DND-41 (cell line): Measurements from ENCODE around the gene PRAMEF12.

Experiments
- ATAC-seq: fragments of 200-7000 bp; cut with Tn5 transposase; 3 replicates; pipeline ENCODE4 v1.9.1; 2021; ENCODE audit warnings: low read depth; ENCODE audit not compliant: insufficient read depth
- DNase-seq: peaks from one replicate; pipeline ENCODE4 v3.0.0-alpha.2; 2020
- H2AFZ ChIP-seq: 2 replicates; pipeline ENCODE4 v1.6.0; 2012; ENCODE audit warnings: low read depth, low read length
- H3K27ac ChIP-seq: 2 replicates; pipeline ENCODE4 v1.5.1; 2012; ENCODE audit warnings: low read length, inconsistent platforms
- H3K27me3 ChIP-seq: fragments of 200-600 bp; sonication (generic); 2 replicates; pipeline ENCODE4 v1.6.0; 2012; ENCODE audit warnings: low read length, mild to moderate bottlenecking, inconsistent platforms; ENCODE audit not compliant: insufficient read depth, poor library complexity
- H3K36me3 ChIP-seq: 2 replicates; pipeline ENCODE4 v1.5.1; 2012; ENCODE audit warnings: low read length, inconsistent platforms; ENCODE audit not compliant: insufficient read depth
- H3K4me1 ChIP-seq: 2 replicates; pipeline ENCODE4 v1.5.1; 2012; ENCODE audit warnings: mild to moderate bottlenecking, low read length; ENCODE audit not compliant: insufficient read depth
- H3K4me2 ChIP-seq: 2 replicates; pipeline ENCODE4 v1.6.0; 2012; ENCODE audit warnings: mild to moderate bottlenecking, moderate library complexity, low read length, inconsistent platforms; ENCODE audit not compliant: insufficient read depth
- H3K4me3 ChIP-seq, 2 experiments: fragments of 200-600 bp in 1 of 2; shearing (Covaris generic) in 1 of 2; 2 replicates each; pipeline ENCODE4 v1.5.1; 2012 to 2016; ENCODE audit warnings: inconsistent platforms in 2 of 2, low read length in 2 of 2, mild to moderate bottlenecking in 2 of 2, low read depth in 1 of 2, moderate library complexity in 1 of 2
- H3K79me2 ChIP-seq: 2 replicates; pipeline ENCODE4 v1.6.0; 2012; ENCODE audit warnings: low read length, inconsistent platforms; ENCODE audit not compliant: insufficient read depth
- H3K9ac ChIP-seq: 2 replicates; pipeline ENCODE4 v1.6.0; 2012; ENCODE audit warnings: low read depth, mild to moderate bottlenecking, inconsistent platforms, low read length, moderate library complexity
- H3K9me3 ChIP-seq: 2 replicates; pipeline ENCODE4 v1.5.1; 2012; ENCODE audit warnings: low read length, moderate library complexity, mild to moderate bottlenecking, inconsistent platforms; ENCODE audit not compliant: insufficient read depth, severe bottlenecking
- H4K20me1 ChIP-seq: 2 replicates; pipeline ENCODE4 v1.6.0; 2012; ENCODE audit warnings: low read length; ENCODE audit not compliant: insufficient read depth
- CTCF ChIP-seq: IDR thresholded peaks from 2 replicates; pipeline ENCODE4 v1.5.1; 2012; ENCODE audit warnings: borderline replicate concordance, low read length, moderate library complexity, mild to moderate bottlenecking; ENCODE audit not compliant: poor library complexity, severe bottlenecking; ENCODE audit errors: extremely low read depth
- EZH2 ChIP-seq: IDR thresholded peaks from 3 replicates; pipeline ENCODE4 v1.6.1; 2012; ENCODE audit warnings: borderline replicate concordance, low read depth, mild to moderate bottlenecking, moderate library complexity, low read length, inconsistent platforms; ENCODE audit not compliant: severe bottlenecking

Gene PRAMEF12

GRCh38 chr1:12771186-12771585, 2.4 kb upstream of the PRAMEF12 start:
- Histone ChIP-seq H3K36me3 (no peaks in the 10 kb centered on the region), H3K9ac (no peak overlapping the region), H3K9me3 (no peaks in the 10 kb centered on the region), H3K27me3 (peaks cover 13% of the 10 kb centered on the region), H2AFZ (no peak overlapping the region), H3K79me2 (no peaks in the 10 kb centered on the region), H3K27ac (no peak overlapping the region), H3K4me3 (no peak overlapping the region), H3K4me1 (no peaks in the 10 kb centered on the region), H4K20me1 (no peaks in the 10 kb centered on the region), H3K4me2 (no peak overlapping the region)
- no peak for DNase-seq
- ATAC-seq, result no peak
- no peak for TF ChIP-seq EZH2

- DNase-seq, result no peak
- H3K79me2 ChIP-seq, result no peaks in the 10 kb centered on the region
- H3K27ac ChIP-seq, result no peak overlapping the region
- peaks cover 13% of the 10 kb centered on the region for H3K27me3 ChIP-seq
- no peaks in the 10 kb centered on the region for H3K4me1 ChIP-seq
- H3K4me3 ChIP-seq, result no peak overlapping the region
- no peak for ATAC-seq
- H3K4me2 ChIP-seq, result no peak overlapping the region
- no peaks in the 10 kb centered on the region for H3K9me3 ChIP-seq
- TF ChIP-seq CTCF, result no peak
- no peak overlapping the region for H3K9ac ChIP-seq
- no peaks in the 10 kb centered on the region for H4K20me1 ChIP-seq
- H3K36me3 ChIP-seq, result no peaks in the 10 kb centered on the region
- H2AFZ ChIP-seq, result no peak overlapping the region
These were observed 1.0 kb upstream of the PRAMEF12 start for GRCh38 chr1:12772520-12772919.

- DNase-seq, result no peak
- Histone ChIP-seq H3K27ac (no peak overlapping the region), H3K9ac (no peak overlapping the region), H3K4me1 (no peaks in the 10 kb centered on the region), H3K4me2 (no peak overlapping the region), H2AFZ (no peak overlapping the region), H3K9me3 (no peaks in the 10 kb centered on the region), H3K79me2 (no peaks in the 10 kb centered on the region), H3K36me3 (no peaks in the 10 kb centered on the region), H3K4me3 (no peak overlapping the region), H4K20me1 (no peaks in the 10 kb centered on the region), H3K27me3 (peaks cover 10% of the 10 kb centered on the region)
- no peak for ATAC-seq
- TF ChIP-seq EZH2 (no peak), CTCF (no peak)
These were observed 1.3 kb downstream of the PRAMEF12 start for GRCh38 chr1:12774801-12775345.

- no peak for ATAC-seq
- no peaks in the 10 kb centered on the region for H4K20me1 ChIP-seq
- H3K79me2 ChIP-seq, result no peaks in the 10 kb centered on the region
These were observed 1.9 kb downstream of the PRAMEF12 start for GRCh38 chr1:12775443-12775842.

More at GRCh38 chr1:12775443-12775842, 1.9 kb downstream of the PRAMEF12 start:
- no peak overlapping the region for H3K27ac ChIP-seq
- H3K4me2 ChIP-seq, result no peak overlapping the region
- peaks cover 6% of the 10 kb centered on the region for H3K27me3 ChIP-seq
- no peaks in the 10 kb centered on the region for H3K36me3 ChIP-seq
- no peak overlapping the region for H2AFZ ChIP-seq
- DNase-seq, result no peak
- H3K4me1 ChIP-seq, result no peaks in the 10 kb centered on the region
- H3K4me3 ChIP-seq, result no peak overlapping the region
- no peaks in the 10 kb centered on the region for H3K9me3 ChIP-seq
- no peak for TF ChIP-seq CTCF
- H3K9ac ChIP-seq, result no peak overlapping the region
